ENCODE data around the gene AIG1.

DNA sequence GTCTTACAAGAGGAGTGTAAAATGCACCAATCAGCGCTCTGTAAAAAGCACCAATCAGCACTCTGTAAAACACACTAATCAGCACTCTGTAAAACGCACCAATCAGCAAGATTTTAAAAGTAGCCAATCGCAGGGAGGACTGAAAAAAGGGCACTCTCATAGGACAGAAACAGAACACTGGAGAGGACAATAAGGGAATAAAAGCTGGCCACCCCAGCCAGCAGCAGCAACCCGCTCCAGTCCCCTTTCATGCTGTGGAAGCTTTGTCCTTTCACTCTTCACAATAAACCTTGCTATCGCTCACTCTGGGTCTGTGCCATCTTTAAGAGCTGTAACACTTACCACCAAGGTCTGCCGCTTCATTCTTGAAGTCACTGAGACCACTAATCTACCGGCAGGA is 1.7 kb upstream of the AIG1 start:
- TF ChIP-seq POLR2AphosphoS5 (IDR thresholded peaks at IDR 0.05; ENCODE audit: low read depth, low read length), result no peak; the same call in 1 of the 2 replicates
- TF ChIP-seq, protein P1, sequence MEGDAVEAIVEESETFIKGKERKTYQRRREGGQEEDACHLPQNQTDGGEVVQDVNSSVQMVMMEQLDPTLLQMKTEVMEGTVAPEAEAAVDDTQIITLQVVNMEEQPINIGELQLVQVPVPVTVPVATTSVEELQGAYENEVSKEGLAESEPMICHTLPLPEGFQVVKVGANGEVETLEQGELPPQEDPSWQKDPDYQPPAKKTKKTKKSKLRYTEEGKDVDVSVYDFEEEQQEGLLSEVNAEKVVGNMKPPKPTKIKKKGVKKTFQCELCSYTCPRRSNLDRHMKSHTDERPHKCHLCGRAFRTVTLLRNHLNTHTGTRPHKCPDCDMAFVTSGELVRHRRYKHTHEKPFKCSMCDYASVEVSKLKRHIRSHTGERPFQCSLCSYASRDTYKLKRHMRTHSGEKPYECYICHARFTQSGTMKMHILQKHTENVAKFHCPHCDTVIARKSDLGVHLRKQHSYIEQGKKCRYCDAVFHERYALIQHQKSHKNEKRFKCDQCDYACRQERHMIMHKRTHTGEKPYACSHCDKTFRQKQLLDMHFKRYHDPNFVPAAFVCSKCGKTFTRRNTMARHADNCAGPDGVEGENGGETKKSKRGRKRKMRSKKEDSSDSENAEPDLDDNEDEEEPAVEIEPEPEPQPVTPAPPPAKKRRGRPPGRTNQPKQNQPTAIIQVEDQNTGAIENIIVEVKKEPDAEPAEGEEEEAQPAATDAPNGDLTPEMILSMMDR (IDR thresholded peaks at IDR 0.05 in 2 of 3, conservative IDR thresholded peaks at IDR 0.05 in 1 of 3; ENCODE audit: borderline replicate concordance in 1 of 3, insufficient read depth in 1 of 3, low read depth in 2 of 3, low read length in 2 of 3), result no peak
- no peak for TF ChIP-seq EZH2phosphoT487 (IDR thresholded peaks at IDR 0.05; ENCODE audit: borderline replicate concordance)
- TF ChIP-seq POLR2A (IDR thresholded peaks at IDR 0.05; ENCODE audit: borderline replicate concordance, extremely low read depth, insufficient read depth, insufficient read length), result no peak
